ENCODE data around the gene ZC3H12C.
"Not testable (repeated sequence)": the region's sequence is repeated elsewhere in the genome, so short reads cannot be mapped to it uniquely, and the experiment has no call there.

Gene ZC3H12C

DNA sequence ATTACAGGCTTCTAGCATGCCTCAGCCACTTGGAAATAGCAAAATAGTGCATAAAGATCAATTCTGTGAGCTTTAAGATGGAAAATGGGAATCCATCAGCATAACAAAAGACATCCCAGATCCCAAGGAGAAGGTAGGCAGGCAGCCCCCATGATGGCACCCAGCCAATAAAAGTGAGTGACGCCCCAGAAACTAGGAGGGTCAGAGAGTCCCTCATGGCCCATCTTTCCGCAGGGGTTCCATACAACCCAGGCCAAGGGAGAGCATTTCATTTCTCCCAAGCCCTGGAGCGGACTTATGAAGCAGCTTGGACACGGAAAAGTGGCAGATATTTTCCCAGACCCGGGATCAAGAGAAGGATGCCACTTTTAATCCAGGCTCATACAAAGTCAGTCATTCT, 93.3 kb downstream of the ZC3H12C start:
- no peak for DNase-seq

DNA sequence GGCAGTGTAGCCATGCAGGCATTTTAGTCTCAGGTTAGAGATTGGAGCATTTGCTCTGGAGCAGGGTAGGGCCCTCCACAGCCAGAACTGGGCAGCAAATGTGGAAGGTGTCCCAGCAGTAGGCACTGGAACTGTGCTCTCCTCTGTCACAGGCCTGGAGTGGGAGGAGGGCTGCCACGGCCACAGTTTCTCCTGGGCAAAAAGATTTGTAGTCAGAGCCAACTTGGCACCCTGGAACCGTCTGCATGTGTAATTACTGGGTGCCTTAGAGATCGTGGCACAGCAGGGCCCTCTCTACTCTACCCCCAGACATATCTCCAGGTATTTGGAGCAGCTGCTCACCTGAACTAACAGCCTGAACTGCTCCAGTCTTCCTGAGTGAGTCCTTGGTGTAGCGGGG, 93.7 kb downstream of the ZC3H12C start:
- DNase-seq = no peak

DNA sequence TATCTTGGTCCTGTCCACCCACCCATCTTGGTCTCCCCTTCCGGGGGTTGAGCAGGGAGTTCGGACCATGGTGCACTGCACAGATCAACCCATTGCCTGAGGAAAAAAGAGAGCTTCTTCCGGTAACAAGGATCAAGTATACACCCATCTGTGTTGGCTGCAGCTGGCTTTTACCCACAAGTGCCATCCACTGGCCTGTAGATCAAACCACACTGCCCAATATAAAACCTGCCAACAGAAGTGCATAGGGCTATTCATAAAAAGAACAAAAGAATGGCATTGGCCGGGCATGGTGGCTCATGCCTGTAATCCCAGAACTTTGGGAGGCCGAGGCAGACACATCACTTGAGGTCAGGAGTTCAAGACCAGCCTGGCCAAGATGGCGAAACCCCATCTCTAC, 94.5 kb downstream of the ZC3H12C start:
- no peak for DNase-seq

DNA sequence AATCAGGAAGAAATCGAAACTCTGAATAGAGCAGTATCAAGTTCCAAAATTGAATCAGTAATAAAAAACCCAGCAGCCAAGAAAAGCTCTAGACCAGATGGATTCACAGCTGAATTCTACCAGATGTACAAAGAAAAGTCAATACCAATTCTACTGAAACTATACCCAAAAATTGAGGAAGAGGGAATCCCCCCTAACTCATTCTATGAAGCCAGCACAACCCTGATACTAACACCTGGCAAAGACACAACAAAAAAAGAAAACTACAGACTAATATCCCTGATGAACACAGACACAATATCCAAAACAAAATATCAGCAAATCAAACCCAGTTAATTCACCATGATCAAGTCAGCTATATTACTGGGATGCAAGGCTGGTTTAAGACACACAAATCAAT, 97.7 kb downstream of the ZC3H12C start:
- DNase-seq = no peak

DNA sequence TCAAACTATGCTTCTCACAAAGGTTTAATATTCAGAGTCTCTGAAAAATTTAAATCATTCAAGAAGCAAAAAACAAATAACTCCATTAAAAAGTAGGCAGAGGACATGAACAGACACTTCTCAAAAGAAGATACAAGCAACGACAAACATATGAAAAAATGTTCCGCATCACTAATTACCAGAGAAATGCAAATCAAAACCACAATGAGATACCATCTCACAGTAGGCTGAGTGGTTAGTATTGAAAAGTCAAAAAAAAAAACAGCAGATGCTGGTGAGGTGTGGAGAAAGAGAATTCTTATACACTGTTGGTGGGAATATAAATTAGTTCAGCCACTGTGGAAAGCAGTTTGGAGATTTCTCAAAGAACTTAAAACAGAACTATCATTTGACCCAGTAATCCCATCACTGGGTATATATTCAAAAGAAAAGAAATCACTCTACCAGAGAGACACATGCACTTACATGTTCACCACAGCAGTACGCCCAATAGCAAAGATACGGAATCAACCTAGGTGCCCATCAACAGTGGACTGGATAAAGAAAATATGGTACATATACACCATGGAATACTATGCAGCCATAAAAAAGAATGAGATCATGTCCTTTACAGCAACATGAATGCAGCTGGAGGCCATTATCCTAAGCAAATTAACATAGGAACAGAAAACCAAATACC, 99.6 kb downstream of the ZC3H12C start:
- not testable (repeated sequence) for DNase-seq

DNA sequence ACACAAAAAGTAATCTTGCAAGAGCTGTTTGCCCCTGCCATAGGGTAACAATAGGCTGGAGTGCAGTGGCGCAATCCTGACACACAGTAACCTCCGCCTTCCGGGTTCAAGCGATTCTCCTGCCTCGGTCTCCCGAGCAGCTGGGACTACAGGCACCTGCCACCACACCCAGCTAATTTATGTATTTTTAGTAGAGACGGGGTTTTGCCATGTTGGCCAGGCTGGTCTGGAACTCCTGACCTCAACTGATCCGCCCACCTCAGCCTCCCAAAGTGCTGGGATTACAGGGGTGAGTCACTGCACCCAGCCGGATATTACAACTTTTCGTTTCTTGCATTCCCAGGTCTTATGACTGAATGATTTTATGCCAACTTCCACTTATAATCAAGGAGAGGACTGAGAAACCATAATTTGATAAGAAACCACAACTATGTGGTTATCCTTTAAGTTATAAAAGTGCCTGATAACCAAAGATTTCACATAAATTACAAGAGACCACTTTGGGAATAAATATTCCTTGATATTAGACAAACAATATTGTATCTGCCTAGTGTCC, 101.1 kb downstream of the ZC3H12C start:
- DNase-seq = not testable (repeated sequence)

DNA sequence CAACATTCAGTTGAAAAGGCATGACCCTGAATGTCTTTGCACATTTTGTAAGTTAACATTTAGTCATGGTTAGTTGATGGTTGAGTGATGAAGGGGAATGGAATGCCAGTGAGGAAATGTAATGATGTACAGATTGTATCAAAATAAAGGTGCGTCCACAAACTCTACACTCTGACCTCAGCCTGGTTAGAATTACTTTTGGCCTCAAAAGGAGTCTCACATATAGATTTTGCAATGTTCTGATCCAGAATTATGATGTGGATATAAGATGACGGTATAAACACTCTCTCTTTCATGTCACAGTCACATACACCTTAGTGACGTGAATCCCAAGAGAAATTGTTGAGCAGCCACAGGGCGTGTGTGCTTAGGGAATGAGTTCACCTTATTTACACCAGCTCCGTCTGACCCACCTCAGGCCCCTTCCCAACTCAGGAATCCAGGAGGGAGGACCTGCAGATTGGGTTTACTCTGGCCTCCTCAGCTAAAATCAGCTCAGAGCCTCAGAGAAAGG, 103.1 kb downstream of the ZC3H12C start:
- no peak for DNase-seq

DNA sequence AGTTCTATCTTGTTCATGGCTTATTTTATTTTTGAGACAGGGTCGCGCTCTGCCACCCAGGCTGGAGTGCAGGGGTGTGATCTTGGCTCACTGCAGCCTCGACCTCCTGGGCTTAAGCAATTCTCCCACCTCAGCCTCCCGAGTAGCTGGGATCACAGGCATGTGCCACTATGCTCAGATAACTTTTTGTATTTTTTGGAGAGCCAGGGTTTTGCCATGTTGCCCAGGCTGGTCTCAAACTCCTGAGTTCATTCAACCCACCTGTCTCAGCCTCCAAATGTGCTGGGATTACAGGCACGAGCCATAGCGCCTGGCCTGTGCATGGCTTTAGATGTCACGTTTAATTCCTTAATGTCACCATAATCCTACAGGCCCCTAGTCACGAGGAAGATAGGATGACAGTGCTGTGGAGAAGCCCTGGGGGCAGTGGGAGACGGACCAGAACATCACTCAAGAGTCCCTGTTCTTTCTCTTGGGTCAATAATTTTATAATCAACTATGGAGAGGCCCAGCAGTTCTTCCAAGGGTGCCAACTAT, 103.8 kb downstream of the ZC3H12C start:
- DNase-seq = no peak

DNA sequence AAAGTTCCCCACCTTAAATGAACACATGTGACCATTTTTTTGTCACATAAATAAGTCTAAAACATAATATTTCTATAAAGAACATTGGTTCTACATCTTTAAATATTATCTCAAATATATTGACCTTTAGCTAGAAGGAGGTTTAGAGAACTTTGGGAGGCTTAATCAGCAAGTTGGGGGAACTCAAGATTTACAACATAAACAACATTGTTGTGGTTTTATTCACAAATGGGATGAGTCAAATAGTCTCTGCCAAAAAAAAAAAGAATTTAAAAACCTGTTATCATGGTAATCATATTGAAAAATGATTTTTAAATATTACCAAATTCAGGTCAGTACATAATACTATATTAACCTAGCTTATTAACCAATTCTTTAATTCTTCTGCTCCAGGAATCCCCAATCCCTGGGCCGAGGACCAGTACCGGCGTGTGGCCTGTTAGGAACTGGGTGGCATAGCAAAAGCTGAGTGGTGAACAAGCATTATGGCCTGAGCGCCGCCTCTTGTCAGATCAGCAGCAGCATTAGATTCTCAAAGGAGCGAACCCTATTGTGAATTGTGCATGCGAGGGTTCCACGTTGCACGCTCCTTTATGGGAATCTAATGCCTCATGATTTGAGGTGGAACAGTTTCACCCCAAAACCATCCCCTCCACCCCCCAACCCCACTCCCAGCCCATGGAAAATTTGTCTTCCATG, 105.0 kb downstream of the ZC3H12C start:
- DNase-seq = no peak

DNA sequence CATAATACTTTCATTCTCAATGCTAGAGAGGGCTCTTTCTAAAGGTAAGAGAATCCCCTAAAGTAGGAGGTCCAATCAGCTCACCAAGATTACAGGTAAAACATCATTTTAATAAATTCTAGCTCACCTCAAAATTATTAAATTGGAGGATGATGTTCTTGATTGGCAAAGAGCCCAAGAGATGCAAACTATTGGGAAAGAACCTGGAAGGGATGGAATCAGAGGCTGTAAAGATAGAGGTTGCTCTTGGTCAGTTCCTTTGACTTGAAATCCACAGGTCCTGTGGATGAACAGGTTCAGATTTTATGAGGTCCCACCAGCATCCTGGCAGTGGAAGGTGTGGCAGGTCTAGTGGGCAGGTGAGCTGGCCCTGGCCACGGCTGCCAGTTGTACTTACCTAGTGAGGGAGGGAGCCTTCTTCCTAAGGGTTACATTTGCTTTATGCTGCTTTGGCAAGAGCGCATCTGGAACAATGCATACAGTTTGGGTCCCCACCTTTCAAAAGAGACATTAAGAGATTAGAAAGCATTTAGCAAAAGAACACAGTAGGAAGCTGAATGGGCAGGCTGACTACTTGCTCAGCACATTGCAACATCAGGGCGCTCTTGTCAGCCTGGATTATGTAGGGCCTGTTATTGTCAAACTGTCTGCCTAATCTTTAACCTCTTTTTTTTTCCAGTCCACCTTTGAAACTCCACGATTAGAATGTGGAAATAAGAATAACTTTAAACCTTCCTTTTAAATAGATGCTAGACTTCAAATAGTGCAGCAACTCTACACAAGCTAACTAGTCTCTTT, 106.2 kb downstream of the ZC3H12C start:
- DNase-seq = no peak

DNA sequence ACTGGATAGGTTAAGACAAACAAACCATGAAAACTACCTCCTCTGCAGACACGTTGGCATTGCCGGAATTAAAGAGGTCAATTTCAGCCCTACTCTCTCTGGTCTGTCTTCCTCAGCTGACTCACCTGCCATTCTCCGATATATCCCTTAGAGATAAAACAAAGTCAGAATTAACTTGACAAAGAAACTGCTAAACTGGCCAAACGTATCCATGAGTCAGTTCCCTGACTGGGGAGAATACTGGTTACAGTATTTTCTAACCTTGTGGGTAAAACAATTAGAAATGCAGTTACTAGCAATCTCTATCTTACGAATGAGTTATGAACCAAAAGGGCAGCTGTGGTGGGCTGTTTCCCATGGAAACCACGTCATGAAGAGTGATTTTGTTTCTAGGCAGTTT, 107.0 kb downstream of the ZC3H12C start:
- DNase-seq = no peak

DNA sequence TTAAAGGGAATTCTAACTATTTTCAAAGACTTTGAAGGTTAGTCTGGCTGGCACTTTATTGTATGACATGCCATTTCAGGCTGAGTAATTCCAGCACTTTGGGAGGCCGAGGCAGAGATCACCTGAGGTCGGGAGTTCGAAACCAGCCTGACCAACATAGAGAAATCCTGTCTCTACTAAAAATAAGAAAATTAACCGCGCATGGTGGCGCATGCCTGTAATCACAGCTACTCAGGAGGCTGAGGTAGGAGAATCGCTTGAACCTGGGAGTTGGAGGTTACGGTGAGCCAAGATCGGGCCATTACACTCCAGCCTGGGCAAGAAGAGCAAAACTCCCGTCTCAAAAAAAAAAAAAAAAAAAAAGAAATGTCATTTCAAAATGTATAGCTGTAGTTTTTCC, 107.6 kb downstream of the ZC3H12C start:
- no peak for DNase-seq

DNA sequence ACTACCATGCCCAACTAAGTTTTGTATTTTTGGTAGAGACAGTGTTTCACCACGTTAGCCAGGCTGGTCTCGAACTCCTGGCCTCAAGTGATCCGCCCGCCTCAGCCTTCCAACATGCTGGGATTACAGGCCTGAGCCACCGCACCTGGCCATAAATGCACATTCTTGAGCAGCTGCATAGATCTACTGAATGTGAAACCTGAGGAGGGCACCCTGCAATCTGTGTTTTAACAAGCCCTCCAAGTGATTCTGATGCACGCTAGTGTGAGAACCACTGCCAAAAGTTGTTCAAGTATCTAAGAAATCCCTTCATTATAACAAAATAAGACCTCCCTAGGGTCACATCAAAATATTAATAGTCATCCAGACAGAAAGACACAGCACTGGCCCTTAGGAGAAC, 113.9 kb downstream of the ZC3H12C start:
- DNase-seq = no peak

DNA sequence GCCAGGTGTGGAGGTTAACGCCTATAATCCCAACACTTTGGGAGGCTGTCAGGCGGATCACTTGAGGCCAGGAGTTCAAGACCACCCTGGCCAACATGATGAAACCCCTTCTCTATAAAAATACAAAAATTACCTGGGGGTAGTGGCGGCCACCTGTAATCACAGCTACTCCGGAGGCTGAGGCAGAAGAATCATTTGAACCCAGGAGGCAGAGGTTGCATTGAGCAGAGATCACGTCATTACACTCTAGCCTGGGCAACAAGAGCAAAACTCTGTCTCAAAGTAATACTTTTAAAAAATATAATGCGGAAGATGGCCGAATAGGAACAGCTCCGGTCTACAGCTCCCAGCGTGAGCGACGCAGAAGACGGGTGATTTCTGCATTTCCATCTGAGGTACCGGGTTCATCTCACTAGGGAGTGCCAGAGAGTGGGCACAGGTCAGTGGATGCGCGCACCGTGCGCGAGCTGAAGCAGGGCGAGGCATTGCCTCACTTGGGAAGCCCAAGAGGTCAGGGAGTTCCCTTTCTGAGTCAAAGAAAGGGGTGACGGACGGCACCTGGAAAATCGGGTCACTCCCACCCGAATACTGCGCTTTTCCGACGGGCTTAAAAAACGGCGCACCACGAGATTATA, 115.6 kb downstream of the ZC3H12C start:
- DNase-seq = not testable (repeated sequence)

DNA sequence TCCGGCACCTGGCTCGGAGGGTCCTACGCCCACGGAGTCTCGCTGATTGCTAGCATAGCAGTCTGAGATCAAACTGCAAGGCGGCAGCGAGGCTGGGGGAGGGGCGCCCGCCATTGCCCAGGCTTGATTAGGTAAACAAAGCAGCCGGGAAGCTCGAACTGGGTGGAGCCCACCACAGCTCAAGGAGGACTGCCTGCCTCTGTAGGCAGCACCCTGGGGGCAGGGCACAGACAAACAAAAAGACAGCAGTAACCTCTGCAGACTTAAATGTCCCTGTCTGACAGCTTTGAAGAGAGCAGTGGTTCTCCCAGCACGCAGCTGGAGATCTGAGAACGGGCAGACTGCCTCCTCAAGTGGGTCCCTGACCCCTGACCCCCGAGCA, 116.1 kb downstream of the ZC3H12C start:
- DNase-seq = not testable (repeated sequence)

DNA sequence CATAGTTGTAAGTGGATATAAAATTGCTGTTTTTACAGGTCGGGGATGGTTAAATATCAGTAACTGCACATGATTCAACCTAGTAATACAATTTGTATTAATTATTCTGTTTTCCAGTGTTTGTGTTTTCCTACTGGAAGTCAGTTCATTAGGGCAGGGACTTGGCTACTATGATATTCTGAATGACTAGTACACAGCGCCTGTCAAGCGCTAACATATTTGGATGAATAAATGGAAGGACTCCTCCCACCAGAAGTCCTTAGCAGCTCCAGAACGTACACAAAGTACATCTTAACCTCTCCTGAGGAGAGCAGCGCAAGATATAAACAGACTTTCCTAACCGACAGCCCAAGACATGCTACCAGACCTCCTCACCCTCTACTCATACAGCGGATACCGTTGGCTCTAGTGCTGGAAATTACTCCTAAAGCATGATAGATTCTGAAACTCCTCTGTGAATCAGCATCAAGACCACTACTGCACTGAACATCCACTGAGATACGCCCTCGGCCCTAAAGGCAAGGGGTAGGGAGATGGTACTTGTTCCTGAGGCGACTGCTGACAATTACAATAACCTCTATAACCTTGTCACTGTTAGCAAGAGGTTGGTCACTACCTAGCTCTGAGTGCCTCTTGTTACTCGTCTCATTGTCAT, 124.2 kb downstream of the ZC3H12C start:
- DNase-seq = no peak

DNA sequence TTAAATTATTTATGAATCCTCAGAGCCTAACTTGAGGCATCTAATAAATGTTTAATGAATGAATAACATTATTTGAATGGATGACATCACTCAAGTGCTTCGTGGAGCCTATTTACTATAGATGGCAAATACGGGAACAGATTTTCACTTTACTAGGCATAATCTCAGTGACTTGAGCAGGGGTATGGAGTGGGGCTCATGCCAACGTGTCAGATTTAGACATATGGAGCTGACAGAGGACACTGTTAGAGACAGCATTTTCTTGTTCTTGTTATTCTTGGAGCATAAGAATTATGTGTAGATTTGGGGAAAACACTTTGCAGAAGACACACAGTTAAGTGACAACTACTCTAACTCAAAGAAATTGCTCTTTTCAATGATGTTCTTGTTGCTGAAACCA, 124.7 kb downstream of the ZC3H12C start:
- DNase-seq = no peak

DNA sequence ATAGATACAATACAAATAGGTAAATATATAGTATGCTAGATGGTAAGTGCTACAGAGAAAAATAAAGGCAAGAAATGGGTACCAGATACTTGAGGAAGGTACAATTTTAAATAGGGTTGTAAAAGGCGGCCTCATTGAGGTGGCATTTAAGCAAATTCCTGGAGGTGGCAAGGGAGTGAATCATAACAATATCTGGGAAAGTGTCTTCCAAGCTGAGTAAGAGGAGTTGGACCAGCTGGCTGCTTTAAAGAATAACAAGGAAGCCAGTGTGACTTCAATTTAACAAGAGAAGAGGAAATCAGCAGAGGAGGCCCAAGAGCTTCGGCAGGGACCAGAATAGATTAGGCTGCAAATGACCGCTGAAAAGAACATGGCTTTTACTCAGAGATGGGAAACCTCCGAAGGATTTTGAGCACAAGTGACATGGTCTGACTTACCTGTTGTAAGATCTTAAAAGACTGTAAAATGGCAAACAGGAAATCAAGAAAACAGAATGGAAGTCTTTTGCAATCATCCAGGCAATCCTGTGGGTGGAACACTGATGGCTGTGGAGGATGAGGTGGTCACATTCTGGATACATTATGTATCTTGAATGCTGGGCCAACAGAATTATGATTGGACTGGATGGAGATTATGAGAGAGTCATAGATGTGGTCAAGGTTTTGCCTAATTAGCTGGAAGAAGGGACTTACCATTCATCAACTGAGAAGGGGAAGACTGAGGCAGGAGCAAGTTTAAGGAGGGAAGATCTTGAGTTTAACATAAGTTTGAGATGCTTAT, 126.0 kb downstream of the ZC3H12C start:
- DNase-seq = no peak
